ENCODE data around the gene PDXDC1.
"Not testable (repeated sequence)": the region's sequence is repeated elsewhere in the genome, so short reads cannot be mapped to it uniquely, and the experiment has no call there.

The PDXDC1 gene, protein sequence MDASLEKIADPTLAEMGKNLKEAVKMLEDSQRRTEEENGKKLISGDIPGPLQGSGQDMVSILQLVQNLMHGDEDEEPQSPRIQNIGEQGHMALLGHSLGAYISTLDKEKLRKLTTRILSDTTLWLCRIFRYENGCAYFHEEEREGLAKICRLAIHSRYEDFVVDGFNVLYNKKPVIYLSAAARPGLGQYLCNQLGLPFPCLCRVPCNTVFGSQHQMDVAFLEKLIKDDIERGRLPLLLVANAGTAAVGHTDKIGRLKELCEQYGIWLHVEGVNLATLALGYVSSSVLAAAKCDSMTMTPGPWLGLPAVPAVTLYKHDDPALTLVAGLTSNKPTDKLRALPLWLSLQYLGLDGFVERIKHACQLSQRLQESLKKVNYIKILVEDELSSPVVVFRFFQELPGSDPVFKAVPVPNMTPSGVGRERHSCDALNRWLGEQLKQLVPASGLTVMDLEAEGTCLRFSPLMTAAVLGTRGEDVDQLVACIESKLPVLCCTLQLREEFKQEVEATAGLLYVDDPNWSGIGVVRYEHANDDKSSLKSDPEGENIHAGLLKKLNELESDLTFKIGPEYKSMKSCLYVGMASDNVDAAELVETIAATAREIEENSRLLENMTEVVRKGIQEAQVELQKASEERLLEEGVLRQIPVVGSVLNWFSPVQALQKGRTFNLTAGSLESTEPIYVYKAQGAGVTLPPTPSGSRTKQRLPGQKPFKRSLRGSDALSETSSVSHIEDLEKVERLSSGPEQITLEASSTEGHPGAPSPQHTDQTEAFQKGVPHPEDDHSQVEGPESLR

DNA sequence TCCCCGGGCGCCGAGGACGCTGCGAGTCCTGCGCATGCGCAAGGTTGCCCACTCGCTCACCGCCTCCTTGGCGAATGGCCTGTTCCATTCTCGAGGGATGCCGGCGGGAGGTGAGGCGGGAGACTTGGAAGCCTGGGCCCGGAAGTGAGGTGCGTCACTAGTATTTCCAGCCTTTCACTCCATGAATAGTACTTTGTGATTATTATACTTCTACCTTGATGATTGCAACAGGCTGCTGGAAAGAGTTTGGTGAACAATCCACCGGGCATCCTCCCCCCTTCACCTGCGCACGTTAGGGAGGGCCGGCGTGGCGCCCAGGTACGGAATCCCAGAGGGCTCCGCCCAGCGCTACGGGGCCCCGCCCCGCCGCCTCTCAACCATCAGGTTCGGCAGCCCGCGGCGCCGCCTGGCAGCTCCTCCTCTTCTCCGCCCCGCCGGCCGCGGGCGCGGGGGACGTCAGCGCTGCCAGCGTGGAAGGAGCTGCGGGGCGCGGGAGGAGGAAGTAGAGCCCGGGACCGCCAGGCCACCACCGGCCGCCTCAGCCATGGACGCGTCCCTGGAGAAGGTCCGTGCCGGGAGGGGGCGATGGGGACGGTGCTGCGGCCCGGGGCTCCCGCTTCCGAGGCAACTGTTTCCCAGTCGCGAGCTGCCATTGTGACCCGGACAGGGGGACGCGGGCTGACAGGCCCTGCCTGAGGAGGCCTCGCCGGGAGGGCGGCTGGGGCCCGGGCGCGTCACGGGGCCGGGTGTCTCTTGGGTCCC, at the start of gene PDXDC1:
PDXDC1 (plus strand) TSS at position 371 of the 762 bp plus-strand sequence; CDS start at position 545, 174 bp downstream.
- peak; percentile 92 for DNase-seq (ENCODE audit: low read depth)

DNA sequence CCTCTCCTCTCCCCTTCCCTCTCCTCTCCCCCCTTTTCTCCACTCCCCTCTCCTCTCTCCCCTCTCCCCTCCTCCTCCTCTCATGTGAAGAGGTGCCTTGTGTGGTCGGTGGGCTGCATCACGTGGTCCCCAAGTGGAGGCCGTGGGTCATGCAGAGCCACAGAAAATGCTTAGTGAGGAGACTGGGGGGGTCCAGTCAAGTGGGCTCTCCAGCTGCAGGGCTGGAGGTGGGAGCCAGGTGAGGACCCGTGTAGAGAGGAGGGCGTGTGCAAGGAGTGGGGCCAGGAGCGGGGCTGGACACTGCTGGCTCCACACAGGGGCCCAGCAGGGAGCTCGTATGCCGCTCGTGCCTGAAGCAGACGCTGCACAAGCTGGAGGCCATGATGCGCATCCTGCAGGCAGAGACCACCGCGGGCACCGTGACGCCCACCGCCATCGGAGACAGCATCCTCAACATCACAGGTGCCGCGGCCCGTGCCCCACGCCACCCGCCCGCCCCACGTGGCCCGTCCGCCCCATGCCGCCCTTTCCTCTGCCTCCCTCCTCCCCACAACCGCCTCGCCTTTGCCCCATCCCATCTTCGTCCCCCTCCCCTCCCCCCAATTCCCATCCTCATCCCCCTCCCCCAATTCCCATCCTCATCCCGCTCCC, 46.6 kb upstream of the PDXDC1 start:
- not testable (repeated sequence) for DNase-seq (ENCODE audit: low read depth)

DNA sequence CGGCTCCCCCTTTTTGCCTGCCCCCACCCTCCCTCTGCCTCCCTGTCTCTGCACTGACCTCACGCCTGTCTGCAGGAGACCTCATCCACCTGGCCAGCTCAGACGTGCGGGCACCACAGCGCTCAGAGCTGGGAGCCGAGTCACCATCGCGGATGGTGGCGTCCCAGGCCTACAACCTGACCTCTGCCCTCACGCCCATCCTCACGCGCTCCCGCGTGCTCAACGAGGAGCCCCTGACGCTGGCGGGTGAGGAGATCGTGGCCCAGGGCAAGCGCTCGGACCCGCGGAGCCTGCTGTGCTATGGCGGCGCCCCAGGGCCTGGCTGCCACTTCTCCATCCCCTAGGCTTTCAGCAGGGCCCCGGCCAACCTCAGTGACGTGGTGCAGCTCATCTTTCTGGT, 45.6 kb upstream of the PDXDC1 start:
- not testable (repeated sequence) for DNase-seq (ENCODE audit: low read depth)

GRCh38 chr16:14930246-14930645, 44.6 kb upstream of the PDXDC1 start:
- DNase-seq (ENCODE audit: low read depth): not testable (repeated sequence)

- not testable (repeated sequence) for DNase-seq (ENCODE audit: low read depth)
These were observed 43.9 kb upstream of the PDXDC1 start for GRCh38 chr16:14930971-14931370.

- not testable (repeated sequence) for DNase-seq (ENCODE audit: low read depth)
These were observed 42.0 kb upstream of the PDXDC1 start for GRCh38 chr16:14932581-14933375.

DNA sequence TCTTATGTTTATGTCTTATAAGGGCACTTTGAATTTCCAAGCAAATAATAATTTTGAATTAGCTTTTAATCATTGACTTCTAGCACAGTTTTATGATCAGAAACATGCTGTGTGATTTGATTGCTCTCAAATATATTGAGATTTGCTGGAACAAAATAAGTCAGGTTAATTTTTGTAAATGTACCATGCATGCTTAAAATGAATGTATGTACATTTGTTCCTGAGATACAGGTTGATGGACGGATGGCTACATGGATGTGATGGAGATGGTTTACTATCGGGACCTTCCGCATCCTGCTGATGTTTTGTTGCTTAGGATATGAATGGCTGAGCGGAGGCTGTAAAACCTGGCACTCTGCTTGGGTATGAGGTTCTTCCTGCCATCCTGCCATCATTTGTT, 37.7 kb upstream of the PDXDC1 start, which contains the start of gene NPIPA1:
NPIPA1 (plus strand) TSS at position 301 of the 400 bp plus-strand sequence; CDS start at position 301, 0 bp downstream.
- not testable (repeated sequence) for DNase-seq (ENCODE audit: low read depth)

DNA sequence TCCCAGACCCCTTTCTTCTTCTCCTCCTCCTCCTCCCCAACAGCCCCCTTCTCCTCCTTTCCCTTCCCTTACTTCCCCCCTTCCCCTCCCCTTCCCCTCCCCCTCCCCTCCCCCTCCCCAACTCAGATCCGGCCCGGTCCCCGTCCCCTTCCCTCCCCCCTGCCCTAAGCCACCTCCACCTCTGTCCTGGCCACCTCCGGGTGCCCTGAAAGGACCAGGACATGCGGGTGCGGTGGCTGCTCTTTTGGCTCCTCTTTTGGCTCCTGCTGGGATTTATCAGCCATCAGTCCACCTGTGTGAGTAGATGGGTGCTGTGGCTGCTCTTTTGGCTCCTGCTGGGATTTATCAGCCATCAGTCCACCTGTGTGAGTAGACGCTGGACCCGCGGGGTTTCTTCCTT, 36.8 kb upstream of the PDXDC1 start:
- DNase-seq (ENCODE audit: low read depth): not testable (repeated sequence)

DNA sequence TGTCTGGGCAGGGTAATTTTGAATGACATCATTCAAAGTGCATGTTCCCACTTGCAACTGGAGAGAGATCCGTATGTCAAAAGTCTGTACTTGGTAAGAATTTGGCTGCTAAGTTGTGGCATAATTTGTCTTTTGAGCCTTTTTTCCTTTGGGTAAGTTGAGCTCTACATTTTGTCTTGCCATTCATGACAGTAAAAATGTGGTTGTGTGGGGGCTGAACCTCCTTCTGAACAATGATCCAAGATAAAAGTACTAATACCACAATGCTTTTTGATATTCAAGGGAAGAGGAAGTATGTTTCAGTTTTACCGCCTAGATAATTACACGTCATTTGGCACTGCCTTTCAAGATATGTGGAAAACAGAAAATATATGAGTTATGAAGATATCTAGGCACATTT, 32.1 kb upstream of the PDXDC1 start:
- DNase-seq (ENCODE audit: low read depth): not testable (repeated sequence)

GRCh38 chr16:14955546-14956231, 19.1 kb upstream of the PDXDC1 start:
- DNase-seq (ENCODE audit: low read depth): no peak

DNA sequence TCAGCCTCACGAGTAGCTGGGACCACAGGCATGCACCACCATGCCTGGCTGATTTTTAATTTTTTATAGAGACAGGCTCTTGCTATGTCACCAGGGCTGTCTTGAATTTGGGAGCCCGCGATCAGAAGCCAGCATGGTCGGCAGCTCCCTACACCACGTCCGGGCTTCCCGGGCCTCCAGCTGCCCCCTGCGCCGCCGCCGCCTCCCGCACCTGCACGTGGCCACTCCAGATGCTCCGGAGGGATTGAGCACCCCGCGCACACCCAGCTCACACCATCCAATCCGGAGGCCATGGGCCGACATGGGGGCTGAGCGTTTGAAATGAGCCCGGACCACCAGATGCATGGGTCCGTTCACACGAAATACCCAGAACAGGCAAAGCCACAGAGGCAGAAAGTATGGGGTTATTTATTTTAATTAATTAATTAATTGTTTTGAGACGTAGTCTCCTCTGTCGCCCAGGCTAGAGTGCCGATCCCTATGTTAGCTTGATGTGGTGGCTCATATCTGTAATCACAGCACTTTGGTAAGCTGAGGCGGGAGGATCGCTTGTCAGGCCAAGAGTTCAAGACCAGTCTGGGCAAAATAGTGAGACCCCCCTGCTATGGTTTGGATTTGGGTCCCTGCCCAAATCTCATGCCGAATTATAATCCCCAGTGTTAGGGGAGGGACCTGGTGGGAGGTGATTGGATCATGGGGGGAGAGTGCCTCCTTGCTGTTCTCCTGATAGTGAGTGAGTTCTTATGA, 17.1 kb upstream of the PDXDC1 start:
- DNase-seq (ENCODE audit: low read depth): no peak

GRCh38 chr16:14958323-14958600, 16.6 kb upstream of the PDXDC1 start:
- DNase-seq (ENCODE audit: low read depth): no peak

DNA sequence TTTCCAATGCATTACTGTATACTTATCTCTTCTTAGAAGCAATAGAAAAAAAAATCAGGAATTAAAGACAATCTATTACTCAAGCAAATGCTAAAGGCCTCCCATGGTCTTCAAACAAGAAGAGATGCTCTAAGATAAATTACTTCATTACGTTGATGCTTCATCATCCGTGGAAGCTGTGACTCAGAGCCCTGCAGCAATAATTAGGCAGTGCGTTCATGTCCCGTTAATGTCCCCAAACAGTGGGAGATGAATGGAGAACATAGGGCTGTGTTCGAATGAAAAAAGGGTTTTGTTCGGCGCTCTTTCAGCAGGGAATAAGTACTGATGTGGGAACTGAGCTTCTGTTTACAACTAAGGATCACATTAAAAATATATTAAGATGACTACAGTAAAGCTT, 15.9 kb upstream of the PDXDC1 start:
- DNase-seq (ENCODE audit: low read depth): no peak

DNA sequence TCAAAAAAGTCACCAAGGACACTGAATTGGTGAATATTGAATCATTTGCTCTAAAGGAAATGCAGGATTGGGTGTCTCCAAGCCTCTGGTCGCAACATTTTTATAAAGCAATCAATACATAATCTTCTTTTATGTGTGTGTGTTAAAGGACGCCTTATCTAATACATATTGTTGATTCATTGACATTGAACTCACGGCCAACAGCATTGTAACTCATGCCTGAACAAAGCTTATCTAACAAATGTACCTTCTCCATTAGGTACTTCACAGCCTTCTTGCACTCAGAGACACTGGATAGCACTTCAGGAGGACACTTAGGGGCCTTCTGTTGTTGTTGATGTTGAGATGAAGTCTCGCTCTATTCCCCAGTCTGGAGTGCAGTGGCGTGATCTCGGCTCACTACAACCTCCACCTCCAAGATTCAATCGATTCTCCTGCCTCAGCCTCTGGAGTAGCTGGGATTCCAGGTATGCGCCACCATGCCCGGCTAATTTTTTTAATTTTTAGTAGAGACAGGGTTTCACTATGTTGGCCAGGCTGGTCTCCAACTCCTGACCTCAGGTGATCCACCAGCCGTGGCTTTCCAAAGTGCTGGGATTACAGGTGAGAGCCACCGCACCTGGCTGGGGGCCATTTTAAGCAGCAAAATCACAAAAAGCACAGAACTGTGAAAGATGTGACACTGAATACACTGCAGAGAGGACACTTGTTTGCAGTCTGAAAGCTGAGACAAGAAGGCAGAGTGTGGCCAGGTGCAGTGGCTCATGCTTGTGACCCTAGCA, 13.2 kb upstream of the PDXDC1 start:
- DNase-seq (ENCODE audit: low read depth): no peak

- DNase-seq (ENCODE audit: low read depth): no peak
These were observed 11.3 kb upstream of the PDXDC1 start for GRCh38 chr16:14963281-14964173.

DNA sequence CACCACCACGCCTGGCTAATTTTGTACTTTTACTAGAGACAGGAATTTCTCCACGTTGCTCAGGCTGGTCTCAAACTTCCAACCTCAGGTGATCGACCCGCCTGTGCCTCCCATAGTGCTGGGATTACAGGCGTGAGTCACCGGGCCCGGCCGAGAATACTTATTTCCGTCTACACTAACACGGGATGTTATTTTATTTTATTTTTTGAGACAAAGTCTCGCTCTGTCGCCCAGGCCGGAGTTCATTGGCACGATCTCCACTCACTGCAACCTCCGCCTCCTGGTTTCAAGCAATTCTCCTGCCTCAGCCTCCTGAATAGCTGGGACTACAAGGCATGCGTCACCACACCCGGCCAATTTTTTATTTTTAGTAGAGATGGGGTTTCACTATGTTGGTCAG, 9.5 kb upstream of the PDXDC1 start:
- no peak for DNase-seq (ENCODE audit: low read depth)

GRCh38 chr16:14969795-14970194, 5.0 kb upstream of the PDXDC1 start:
- not testable (repeated sequence) for DNase-seq (ENCODE audit: low read depth)
